Breast epithelium (tissue), 4 donors: ENCODE data around the gene TMOD3. TPM values are rescaled to one million over a fixed set of nuclear protein-coding genes. Genes with fewer than 3 reads are reported as not detected.

Source experiments
- DNase-seq, 2 donors: peaks; one replicate each; pipeline ENCODE4 v3.0.0-alpha.2; 2019; ENCODE audit warnings: low spot score in 2 of 2
- H3K27ac ChIP-seq, 2 donors: fragments of 200-600 bp; sonication (generic) in 1 of 2; one replicate each; pipeline ENCODE4 v1.5.1; 2016 to 2019; ENCODE audit warnings: mild to moderate bottlenecking in 1 of 2
- H3K27me3 ChIP-seq, 2 donors: fragments of 200-600 bp; sonication (generic) in 1 of 2; one replicate each; pipeline versions ENCODE4 v1.5.1 to v1.6.0; 2017 to 2019; ENCODE audit warnings: control low read depth in 1 of 2, mild to moderate bottlenecking in 1 of 2
- H3K36me3 ChIP-seq: fragments of 200-600 bp; one replicate; pipeline ENCODE4 v1.5.1; 2019
- H3K4me1 ChIP-seq, 2 donors: fragments of 200-600 bp; sonication (generic); one replicate each; pipeline ENCODE4 v1.5.1; 2016 to 2019; ENCODE audit warnings: control low read depth in 1 of 2
- H3K4me3 ChIP-seq, 3 donors: fragments of 200-600 bp; sonication (generic); 1 replicate in 2 of 3; 2 replicates in 1 of 3; pipeline ENCODE4 v1.5.1; 2016 to 2019; ENCODE audit warnings: mild to moderate bottlenecking in 3 of 3, moderate library complexity in 2 of 3
- H3K9me3 ChIP-seq, 2 donors: fragments of 200-600 bp; sonication (generic) in 1 of 2; one replicate each; pipeline ENCODE4 v1.5.1; 2016 to 2019; ENCODE audit warnings: control low read depth in 1 of 2
- CTCF ChIP-seq, 3 donors: fragments of 450-650 bp; IDR thresholded peaks; one replicate each; pipeline ENCODE4 v1.5.1; 2016 to 2017; ENCODE audit warnings: antibody characterized with exemption in 3 of 3, mild to moderate bottlenecking in 3 of 3, moderate library complexity in 3 of 3
- POLR2A ChIP-seq: fragments of 450-650 bp; IDR thresholded peaks from one replicate; pipeline ENCODE4 v1.6.1; 2016; ENCODE audit warnings: antibody characterized with exemption, mild to moderate bottlenecking, moderate library complexity
- POLR2AphosphoS5 ChIP-seq, 3 donors: sonication (generic); formaldehyde crosslinking; IDR thresholded peaks; one replicate each; pipeline ENCODE4 v1.6.1; 2017; ENCODE audit warnings: antibody characterized with exemption in 3 of 3
- intact Hi-C: fragments of 100-400 bp; cut with DNase I; formaldehyde crosslinking; loops from one replicate; pipeline ENCODE4 v1.15.1; 2023; ENCODE audit warnings: low total_unique reads
- total RNA-seq, 3 donors: library from RNA; depleted of rRNA; stranded (reverse); fragments of >200 nt; gene quantifications; one replicate each; pipeline ENCODE4 v1.1.0, GENCODE V29; 2016

The TMOD3 gene
- total RNA-seq, 3 donors from 2014 or later: 24.9 to 31.4 (median 27.5) TPM

GRCh38 chr15:51924156-51925068, 95.0 kb downstream of the TMOD3 start:
- DNase-seq: no peak
- H3K4me1 ChIP-seq: no peaks in the 10 kb centered on the region
- H3K36me3 ChIP-seq: no peaks in the 10 kb centered on the region

GRCh38 chr15:51926809-51927208, 97.4 kb downstream of the TMOD3 start:
- Histone ChIP-seq H3K36me3 (no peaks in the 10 kb centered on the region), H3K4me3 (no peak overlapping the region), H3K4me1 (no peaks in the 10 kb centered on the region), H3K9me3 (no peaks in the 10 kb centered on the region), H3K27ac (no peak overlapping the region), H3K27me3 (no peaks in the 10 kb centered on the region)
- TF ChIP-seq POLR2AphosphoS5 (IDR thresholded peaks at IDR 0.05) (no peak), POLR2A (no peak), CTCF (IDR thresholded peaks at IDR 0.05) (no peak)
- intact Hi-C loops: no loop called here
- no peak for DNase-seq

More at GRCh38 chr15:51924156-51925068, 95.0 kb downstream of the TMOD3 start:
- intact Hi-C loops: loop anchor here (2.0 kb wide), 1 partner anchor 20 kb away; no protein-coding TSS in a partner anchor
- Histone ChIP-seq H3K4me3 (no peak overlapping the region), H3K9me3 (no peaks in the 10 kb centered on the region), H3K27ac (no peak overlapping the region), H3K27me3 (no peaks in the 10 kb centered on the region)
- TF ChIP-seq CTCF (IDR thresholded peaks at IDR 0.05): no peak
- no peak for TF ChIP-seq POLR2A
- no peak for TF ChIP-seq POLR2AphosphoS5 (IDR thresholded peaks at IDR 0.05)

GRCh38 chr15:51931016-51931415, 101.6 kb downstream of the TMOD3 start:
- DNase-seq: no peak
- TF ChIP-seq CTCF (IDR thresholded peaks at IDR 0.05) (no peak), POLR2AphosphoS5 (IDR thresholded peaks at IDR 0.05) (no peak), POLR2A (no peak)
- H3K4me1 ChIP-seq: no peaks in the 10 kb centered on the region
- no peaks in the 10 kb centered on the region for H3K36me3 ChIP-seq
- intact Hi-C loops: no loop called here
- H3K27ac ChIP-seq: no peak overlapping the region
- H3K9me3 ChIP-seq: no peaks in the 10 kb centered on the region
- H3K4me3 ChIP-seq: no peak overlapping the region
- no peaks in the 10 kb centered on the region for H3K27me3 ChIP-seq

GRCh38 chr15:51931638-51932037, 102.2 kb downstream of the TMOD3 start:
- Histone ChIP-seq H3K36me3 (no peaks in the 10 kb centered on the region), H3K27ac (no peak overlapping the region), H3K4me1 (no peaks in the 10 kb centered on the region), H3K4me3 (no peak overlapping the region), H3K9me3 (no peaks in the 10 kb centered on the region), H3K27me3 (no peaks in the 10 kb centered on the region)
- DNase-seq: no peak
- TF ChIP-seq CTCF (IDR thresholded peaks at IDR 0.05) (no peak), POLR2AphosphoS5 (IDR thresholded peaks at IDR 0.05) (no peak), POLR2A (no peak)
- intact Hi-C loops: no loop called here

- no peak for DNase-seq
- intact Hi-C loops: no loop called here
- TF ChIP-seq POLR2AphosphoS5 (IDR thresholded peaks at IDR 0.05) (no peak), CTCF (IDR thresholded peaks at IDR 0.05) (no peak), POLR2A (no peak)
- Histone ChIP-seq H3K4me1 (no peaks in the 10 kb centered on the region), H3K36me3 (no peaks in the 10 kb centered on the region), H3K4me3 (no peak overlapping the region), H3K27me3 (no peaks in the 10 kb centered on the region), H3K9me3 (no peaks in the 10 kb centered on the region), H3K27ac (no peak overlapping the region)
These were observed 102.7 kb downstream of the TMOD3 start for GRCh38 chr15:51932161-51932560.
